RWPE2 (cell line): ENCODE measurements around the gene MLIP.
A peak's percentile ranks its signal among the peaks of the same experiment; 100 is the strongest.

ENCODE experiments used
- ATAC-seq: fragments of 200-7000 bp; cut with Tn5 transposase; 3 replicates; pipeline ENCODE4 v1.9.1; 2021; ENCODE audit warnings: low read depth
- DNase-seq: peaks from one replicate; pipeline ENCODE4 v3.0.0-alpha.2; 2020; ENCODE audit warnings: low spot score
- H3K27ac ChIP-seq: fragments of 450-650 bp; 2 replicates; pipeline ENCODE4 v1.5.1; 2017; ENCODE audit warnings: mild to moderate bottlenecking; ENCODE audit not compliant: poor library complexity, severe bottlenecking
- H3K27me3 ChIP-seq: fragments of 250-450 bp; sonication (Bioruptor Pico); 2 replicates; pipeline ENCODE4 v1.5.1; 2021; ENCODE audit warnings: mild to moderate bottlenecking, moderate library complexity; ENCODE audit not compliant: insufficient read depth, poor library complexity, severe bottlenecking
- H3K36me3 ChIP-seq: fragments of 250-450 bp; sonication (Bioruptor Pico); 2 replicates; pipeline ENCODE4 v1.5.1; 2020; ENCODE audit warnings: low read depth, mild to moderate bottlenecking, moderate library complexity
- H3K4me1 ChIP-seq: fragments of 250-450 bp; sonication (Bioruptor Pico); 2 replicates; pipeline ENCODE4 v1.5.1; 2021; ENCODE audit warnings: mild to moderate bottlenecking, moderate library complexity; ENCODE audit not compliant: insufficient read depth, poor library complexity, severe bottlenecking
- H3K4me3 ChIP-seq: fragments of 250-450 bp; sonication (Bioruptor Pico); 2 replicates; pipeline ENCODE4 v1.5.1; 2021; ENCODE audit warnings: mild to moderate bottlenecking, moderate library complexity; ENCODE audit not compliant: severe bottlenecking
- H3K9me3 ChIP-seq: fragments of 250-450 bp; sonication (Bioruptor Pico); 2 replicates; pipeline ENCODE4 v1.5.1; 2021; ENCODE audit warnings: mild to moderate bottlenecking, moderate library complexity; ENCODE audit not compliant: severe bottlenecking
- CTCF ChIP-seq: fragments of 450-650 bp; IDR thresholded peaks from one replicate; pipeline ENCODE4 v1.5.1; 2017; ENCODE audit warnings: mild to moderate bottlenecking, moderate library complexity; ENCODE audit not compliant: poor library complexity, severe bottlenecking

MLIP gene

DNA sequence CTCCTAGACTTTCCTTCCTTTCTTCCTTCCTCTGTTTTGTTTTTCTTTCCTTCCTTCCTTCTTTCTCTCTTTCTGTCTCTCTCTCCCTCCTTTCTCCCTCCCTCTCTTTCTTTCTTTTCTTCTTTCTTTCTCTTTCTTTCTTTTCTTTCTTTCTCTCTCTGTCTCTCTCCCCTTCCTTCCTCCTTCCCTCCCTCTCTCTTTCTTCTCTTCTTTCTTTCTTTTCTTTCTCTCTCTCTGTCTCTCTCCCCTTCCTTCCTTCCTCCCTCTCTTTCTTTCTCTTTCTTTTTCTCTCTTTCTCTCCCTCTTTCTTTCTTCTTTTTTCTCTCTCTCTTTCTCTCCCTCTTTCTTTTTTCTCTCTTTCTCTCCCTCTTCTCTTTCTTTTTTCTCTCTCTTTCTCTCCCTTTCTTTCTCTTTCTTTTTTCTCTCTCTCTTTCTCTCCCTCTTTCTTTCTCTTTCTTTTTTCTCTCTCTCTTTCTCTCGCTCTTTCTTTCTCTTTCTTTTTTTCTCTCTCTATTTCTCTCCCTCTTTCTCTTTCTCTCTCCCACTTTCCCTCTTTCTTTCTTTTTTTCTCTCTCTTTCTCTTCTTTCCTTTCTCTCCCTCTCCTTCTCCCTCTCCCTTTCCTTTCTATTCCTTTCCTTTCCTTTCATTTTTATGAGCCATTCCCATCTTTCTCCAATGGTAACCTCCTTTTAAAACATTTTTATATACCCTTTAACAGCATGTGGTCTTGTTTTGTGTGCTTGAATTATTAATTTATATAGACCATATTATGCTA lies 199.3 kb downstream of the MLIP start:
- Histone ChIP-seq H3K36me3 (no peaks in the 10 kb centered on the region), H3K4me1 (no peaks in the 10 kb centered on the region), H3K27me3 (no peaks in the 10 kb centered on the region), H3K9me3 (no peaks in the 10 kb centered on the region), H3K27ac (no peak overlapping the region), H3K4me3 (no peak overlapping the region)
- DNase-seq (no peak), ATAC-seq (no peak)
- no peak for TF ChIP-seq CTCF

DNA sequence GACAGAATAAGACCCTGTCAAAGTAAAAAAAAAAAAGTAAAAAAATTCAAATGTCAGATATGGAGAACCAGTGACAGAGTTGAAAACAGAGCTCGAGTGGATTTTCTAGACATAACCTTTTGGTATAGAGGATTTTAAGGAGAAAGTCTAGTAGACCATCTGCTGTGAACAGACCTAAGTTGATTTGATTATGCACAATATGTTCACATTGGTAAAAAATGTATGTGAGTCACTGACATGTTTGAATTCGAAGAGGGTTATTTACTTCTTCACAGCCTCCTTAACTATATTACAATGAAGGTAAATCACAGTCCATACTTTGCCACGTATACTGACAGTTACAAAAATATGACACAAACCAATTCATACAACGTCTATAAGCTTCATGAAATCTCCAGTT lies 204.4 kb downstream of the MLIP start:
- Histone ChIP-seq H3K27me3 (no peaks in the 10 kb centered on the region), H3K4me3 (no peak overlapping the region), H3K36me3 (no peaks in the 10 kb centered on the region), H3K4me1 (no peaks in the 10 kb centered on the region), H3K27ac (no peak overlapping the region), H3K9me3 (peaks cover 2% of the 10 kb centered on the region)
- peak; percentile 35; the same call in 1 of the 3 replicates for ATAC-seq
- no peak for TF ChIP-seq CTCF
- DNase-seq: no peak
